ENCODE data around the gene LRP1B.
"Not testable (repeated sequence)": the region's sequence is repeated elsewhere in the genome, so short reads cannot be mapped to it uniquely, and the experiment has no call there.

DNA sequence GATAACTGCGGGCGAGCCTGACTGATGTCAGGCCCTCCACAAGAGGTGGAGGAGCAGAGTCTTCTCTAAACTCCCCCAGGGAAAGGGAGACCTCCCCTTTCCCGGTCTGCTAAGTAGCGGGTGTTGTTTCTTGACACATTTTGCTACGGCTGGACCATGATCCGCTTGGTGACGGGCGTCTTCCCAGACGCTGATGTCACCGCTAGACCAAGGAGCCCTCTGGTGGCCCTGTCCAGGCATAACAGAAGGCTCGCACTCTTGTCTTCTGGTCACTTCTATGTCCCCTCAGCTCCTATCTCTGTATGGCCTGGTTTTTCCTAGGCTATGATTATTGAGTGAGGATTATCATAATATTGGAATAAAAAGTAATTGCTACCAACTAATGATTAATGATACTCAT, 1166.5 kb downstream of the LRP1B start:
- TF ChIP-seq CTCF (IDR thresholded peaks at IDR 0.05; ENCODE audit: borderline replicate concordance, extremely low read depth, low read length, poor library complexity, severe bottlenecking); EZH2 (IDR thresholded peaks at IDR 0.05; ENCODE audit: borderline replicate concordance, low read depth, low read length, severe bottlenecking): not testable (repeated sequence)

Measured in DND-41 (cell line).